ENCODE data around the gene PCK2.

- TF ChIP-seq HDGF (IDR thresholded peaks at IDR 0.05; ENCODE audit: borderline replicate concordance) (no peak), BHLHE40 (IDR thresholded peaks at IDR 0.05; ENCODE audit: borderline replicate concordance) (no peak), L3MBTL2 (conservative IDR thresholded peaks at IDR 0.05) (no peak), FOXA1 (IDR thresholded peaks at IDR 0.05) (no peak), SP1 (IDR thresholded peaks at IDR 0.05) (no peak)
Observed at GRCh38 chr14:24092110-24092504, 2.0 kb upstream of the PCK2 start.
